ENCODE data around the gene SDC1. TPM values are rescaled to one million over a fixed set of nuclear protein-coding genes. Genes with fewer than 3 reads are reported as not detected.
A peak's percentile ranks its signal among the peaks of the same experiment; 100 is the strongest.

The SDC1 gene
- total and polyA plus RNA-seq, 8 donors, result 16.0 to 140 (median 45.0) TPM

DNA sequence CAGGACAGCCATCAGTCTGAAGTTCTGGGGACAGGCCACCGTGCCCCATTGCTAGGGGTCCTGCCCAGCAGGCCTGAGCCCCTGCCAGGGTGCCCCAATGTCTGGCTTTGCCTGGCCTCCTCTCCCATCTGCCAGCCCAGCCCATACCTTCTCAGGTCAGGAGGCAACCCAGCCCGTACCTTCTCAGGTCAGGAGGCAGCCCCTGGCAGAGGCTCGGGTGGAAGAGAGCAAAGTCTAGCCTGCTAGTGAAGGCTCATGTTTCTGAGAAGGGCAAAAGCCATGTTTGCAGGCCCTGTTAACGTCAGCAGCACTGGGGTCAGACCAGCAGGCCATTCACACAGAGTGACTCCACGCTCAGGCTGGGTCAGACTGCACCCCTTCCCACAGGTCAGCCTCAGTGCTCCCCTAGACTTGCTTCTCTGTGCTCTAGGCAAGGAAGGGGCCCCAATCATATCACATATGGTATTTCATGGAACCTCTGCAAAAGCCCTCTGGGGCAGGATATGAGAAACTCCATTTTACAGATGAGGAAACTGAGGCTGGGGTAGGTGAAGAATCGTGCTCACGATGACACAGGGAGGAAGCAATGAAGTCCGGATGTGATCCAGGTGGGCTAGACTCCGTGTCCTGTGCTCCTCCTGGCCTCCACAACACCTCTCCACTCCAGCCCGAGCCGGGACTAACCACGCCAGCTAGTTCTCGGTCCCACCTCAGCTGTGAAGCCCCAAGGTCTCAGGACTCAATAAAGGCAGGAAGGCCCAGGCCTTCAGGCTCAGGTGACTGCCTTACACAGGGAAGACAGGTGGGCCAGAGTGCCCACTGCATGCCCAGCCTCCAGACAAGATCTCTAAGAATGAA is 9.5 kb downstream of the SDC1 start:
- TF ChIP-seq EP300 (IDR thresholded peaks at IDR 0.05) (no peak), POLR2A (IDR thresholded peaks at IDR 0.05) (no peak), POLR2AphosphoS5 (IDR thresholded peaks at IDR 0.05) (no peak)
- TF ChIP-seq, protein P1, sequence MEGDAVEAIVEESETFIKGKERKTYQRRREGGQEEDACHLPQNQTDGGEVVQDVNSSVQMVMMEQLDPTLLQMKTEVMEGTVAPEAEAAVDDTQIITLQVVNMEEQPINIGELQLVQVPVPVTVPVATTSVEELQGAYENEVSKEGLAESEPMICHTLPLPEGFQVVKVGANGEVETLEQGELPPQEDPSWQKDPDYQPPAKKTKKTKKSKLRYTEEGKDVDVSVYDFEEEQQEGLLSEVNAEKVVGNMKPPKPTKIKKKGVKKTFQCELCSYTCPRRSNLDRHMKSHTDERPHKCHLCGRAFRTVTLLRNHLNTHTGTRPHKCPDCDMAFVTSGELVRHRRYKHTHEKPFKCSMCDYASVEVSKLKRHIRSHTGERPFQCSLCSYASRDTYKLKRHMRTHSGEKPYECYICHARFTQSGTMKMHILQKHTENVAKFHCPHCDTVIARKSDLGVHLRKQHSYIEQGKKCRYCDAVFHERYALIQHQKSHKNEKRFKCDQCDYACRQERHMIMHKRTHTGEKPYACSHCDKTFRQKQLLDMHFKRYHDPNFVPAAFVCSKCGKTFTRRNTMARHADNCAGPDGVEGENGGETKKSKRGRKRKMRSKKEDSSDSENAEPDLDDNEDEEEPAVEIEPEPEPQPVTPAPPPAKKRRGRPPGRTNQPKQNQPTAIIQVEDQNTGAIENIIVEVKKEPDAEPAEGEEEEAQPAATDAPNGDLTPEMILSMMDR (IDR thresholded peaks at IDR 0.05), result no peak
- peaks cover 15 to 80% (median 54%) of the 10 kb centered on the region in 4 donors for H3K4me1 ChIP-seq
- DNase-seq, result peak in 1 of 2 donors; percentile 45
- H3K27ac ChIP-seq, result peak overlapping the region in 3 of 5 donors; percentile 34 to 92 (median 82)
- H3K27me3 ChIP-seq, result no peaks in the 10 kb centered on the region
- intact Hi-C loops (cut with DNase I; ENCODE audit: low total_unique reads), result no loop called here
- H3K4me3 ChIP-seq, result no peak overlapping the region
- 68 to 92% (median 76%) methylated on average over 10 to 13 of the region's 13 CpGs for WGBS, 5 donors
- no peaks in the 10 kb centered on the region for H3K36me3 ChIP-seq
- no peaks in the 10 kb centered on the region for H3K9me3 ChIP-seq

DNA sequence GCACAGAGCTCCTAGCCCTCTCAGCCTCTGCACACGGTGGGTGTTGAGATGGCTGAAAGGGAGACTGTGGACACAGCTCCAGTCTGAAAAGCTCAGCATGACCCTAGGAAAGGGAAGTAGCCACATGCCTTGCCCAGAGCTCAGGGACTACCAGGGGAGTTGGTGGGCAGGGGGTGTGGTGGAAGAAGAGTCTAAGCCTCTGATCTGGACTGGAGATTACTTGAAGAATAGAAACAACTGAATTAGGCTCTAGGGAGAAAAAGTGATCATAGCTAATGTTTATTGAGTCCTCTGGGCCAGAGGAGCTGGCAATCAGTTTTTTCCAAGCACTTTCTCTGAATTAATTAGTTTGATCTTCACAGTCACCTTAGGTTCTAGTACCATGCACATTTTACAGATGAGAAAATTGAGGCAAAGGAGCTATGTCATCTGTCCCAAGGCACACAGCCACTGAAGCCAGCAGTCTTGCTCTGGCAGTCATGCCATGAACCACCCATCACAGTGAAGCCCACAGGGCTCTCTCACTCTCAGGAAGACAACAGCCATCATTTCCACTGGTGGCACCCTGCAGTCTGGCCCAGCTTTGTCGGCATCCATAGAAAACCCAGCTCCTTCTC is 10.3 kb downstream of the SDC1 start:
- WGBS, 5 donors, result 70 to 83% (median 75%) methylated on average over 2 of the region's 2 CpGs

DNA sequence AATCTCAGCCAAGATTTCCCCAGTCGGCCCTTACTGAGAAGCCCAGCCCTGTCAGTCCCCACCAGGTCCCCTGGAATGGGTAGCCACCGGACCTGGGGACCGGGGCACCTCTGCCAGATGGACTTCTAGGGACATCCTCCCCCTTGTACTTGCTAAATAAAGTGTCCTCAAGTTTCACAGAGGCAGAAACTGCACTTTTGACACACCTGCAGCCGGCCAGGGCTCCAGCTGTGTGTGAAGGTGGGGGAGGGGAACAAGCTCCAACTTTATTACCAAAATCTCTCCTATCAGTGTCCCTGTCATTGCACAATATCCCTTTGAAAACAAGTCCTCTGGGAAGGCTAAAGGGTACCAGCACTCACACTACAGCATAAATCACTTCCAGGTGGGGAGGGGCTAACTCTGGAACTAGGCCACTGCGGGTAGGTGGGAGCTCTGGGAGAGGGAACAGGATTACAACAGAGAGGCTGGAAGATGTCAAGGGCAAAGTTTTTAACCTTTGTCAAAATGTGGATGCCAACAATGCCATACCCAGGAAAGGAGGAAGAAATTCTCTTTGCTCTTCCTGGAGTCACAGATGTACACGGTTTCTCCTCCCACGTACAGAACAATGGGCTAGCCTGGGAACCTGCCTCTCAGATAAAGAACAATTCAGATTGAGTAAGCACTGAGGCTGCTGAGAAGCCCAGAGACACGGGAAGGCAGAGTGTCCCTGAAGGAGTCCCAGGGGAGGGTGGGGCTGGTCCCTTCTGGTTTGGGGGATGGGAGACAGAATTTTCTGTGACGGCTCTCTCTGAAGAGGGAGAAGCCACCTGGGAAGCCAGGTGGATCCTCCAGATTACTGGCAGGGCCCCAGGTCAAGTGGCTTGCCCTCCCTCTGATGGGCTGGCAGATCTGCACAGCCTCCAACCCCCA is 11.0 kb downstream of the SDC1 start:
- Histone ChIP-seq H3K4me1 (peaks cover 15 to 92% (median 60%) of the 10 kb centered on the region in 4 donors), H3K27ac (peak overlapping the region; percentile 58 to 92 (median 77))

More for the DNA sequence above, 10.3 kb downstream of the SDC1 start:
- no peaks in the 10 kb centered on the region for H3K36me3 ChIP-seq
- H3K4me1 ChIP-seq, result peaks cover 15 to 86% (median 57%) of the 10 kb centered on the region in 4 donors
- intact Hi-C loops (cut with DNase I; ENCODE audit: low total_unique reads), result no loop called here
- H3K27me3 ChIP-seq, result no peaks in the 10 kb centered on the region
- TF ChIP-seq POLR2AphosphoS5 (IDR thresholded peaks at IDR 0.05), result no peak
- TF ChIP-seq, protein P1 (IDR thresholded peaks at IDR 0.05), result no peak
- no peak for TF ChIP-seq EP300 (IDR thresholded peaks at IDR 0.05)
- TF ChIP-seq POLR2A (IDR thresholded peaks at IDR 0.05), result no peak
- no peak overlapping the region for H3K4me3 ChIP-seq
- no peaks in the 10 kb centered on the region for H3K9me3 ChIP-seq
- peak overlapping the region in 4 of 5 donors; percentile 69 to 92 (median 80) for H3K27ac ChIP-seq
- DNase-seq, result no peak

More for the DNA sequence above, 11.0 kb downstream of the SDC1 start:
- 48 to 71% (median 57%) methylated on average over 8 to 9 of the region's 9 CpGs for WGBS, 5 donors
- Histone ChIP-seq H3K4me3 (no peak overlapping the region), H3K9me3 (no peaks in the 10 kb centered on the region), H3K27me3 (no peaks in the 10 kb centered on the region), H3K36me3 (no peaks in the 10 kb centered on the region)
- intact Hi-C loops (cut with DNase I; ENCODE audit: low total_unique reads), result no loop called here
- TF ChIP-seq, protein P1 (IDR thresholded peaks at IDR 0.05), result no peak
- no peak for TF ChIP-seq POLR2A (IDR thresholded peaks at IDR 0.05)
- no peak for TF ChIP-seq EP300 (IDR thresholded peaks at IDR 0.05)
- no peak for TF ChIP-seq POLR2AphosphoS5 (IDR thresholded peaks at IDR 0.05)
- DNase-seq, result no peak
